OCI-LY7 (cell line): ENCODE measurements around the gene SLC66A1.

Source experiments
- EZH2phosphoT487 ChIP-seq: fragments of 200-600 bp; sonication (generic); IDR thresholded peaks from 2 replicates; pipeline ENCODE4 v1.6.1; 2018; ENCODE audit warnings: low read depth, borderline replicate concordance, mild to moderate bottlenecking, mixed run types, antibody characterized with exemption, low read length, moderate library complexity, mixed read lengths
- TF ChIP-seq, protein P1 (sequence below): fragments of 200-600 bp; sonication (generic); conservative IDR thresholded peaks from 2 replicates; pipeline ENCODE4 v1.5.1; 2014; ENCODE audit warnings: mild to moderate bottlenecking, antibody characterized with exemption, low read length, moderate library complexity, mixed read lengths

GRCh38 chr1:19357299-19357986 is 45.3 kb downstream of the SLC66A1 start:
- TF ChIP-seq, protein P1, sequence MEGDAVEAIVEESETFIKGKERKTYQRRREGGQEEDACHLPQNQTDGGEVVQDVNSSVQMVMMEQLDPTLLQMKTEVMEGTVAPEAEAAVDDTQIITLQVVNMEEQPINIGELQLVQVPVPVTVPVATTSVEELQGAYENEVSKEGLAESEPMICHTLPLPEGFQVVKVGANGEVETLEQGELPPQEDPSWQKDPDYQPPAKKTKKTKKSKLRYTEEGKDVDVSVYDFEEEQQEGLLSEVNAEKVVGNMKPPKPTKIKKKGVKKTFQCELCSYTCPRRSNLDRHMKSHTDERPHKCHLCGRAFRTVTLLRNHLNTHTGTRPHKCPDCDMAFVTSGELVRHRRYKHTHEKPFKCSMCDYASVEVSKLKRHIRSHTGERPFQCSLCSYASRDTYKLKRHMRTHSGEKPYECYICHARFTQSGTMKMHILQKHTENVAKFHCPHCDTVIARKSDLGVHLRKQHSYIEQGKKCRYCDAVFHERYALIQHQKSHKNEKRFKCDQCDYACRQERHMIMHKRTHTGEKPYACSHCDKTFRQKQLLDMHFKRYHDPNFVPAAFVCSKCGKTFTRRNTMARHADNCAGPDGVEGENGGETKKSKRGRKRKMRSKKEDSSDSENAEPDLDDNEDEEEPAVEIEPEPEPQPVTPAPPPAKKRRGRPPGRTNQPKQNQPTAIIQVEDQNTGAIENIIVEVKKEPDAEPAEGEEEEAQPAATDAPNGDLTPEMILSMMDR = no peak
- no peak for TF ChIP-seq EZH2phosphoT487
